ENCODE measurements around the gene TRPV3.

Gene TRPV3

DNA sequence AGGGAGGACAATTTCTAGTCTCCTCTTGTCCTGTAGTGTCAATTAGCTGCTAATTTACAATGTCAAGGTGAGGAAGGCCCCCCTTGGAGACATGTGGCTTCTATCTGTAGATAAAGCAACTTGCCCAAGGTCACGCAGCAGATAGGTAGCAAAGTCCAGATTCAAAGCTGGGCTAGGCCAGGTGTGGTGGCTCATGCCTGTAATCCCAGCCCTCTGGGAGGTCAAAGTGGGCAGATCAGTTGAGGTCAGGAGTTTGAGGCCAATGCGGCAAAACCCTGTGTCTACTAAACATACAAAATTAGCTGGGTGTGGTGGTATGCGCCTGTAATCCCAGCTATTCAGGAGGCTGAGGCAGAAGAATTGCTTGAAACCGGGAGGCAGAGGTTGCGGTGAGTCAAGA is 11.1 kb downstream of the TRPV3 start:
- DNase-seq = no peak

DNA sequence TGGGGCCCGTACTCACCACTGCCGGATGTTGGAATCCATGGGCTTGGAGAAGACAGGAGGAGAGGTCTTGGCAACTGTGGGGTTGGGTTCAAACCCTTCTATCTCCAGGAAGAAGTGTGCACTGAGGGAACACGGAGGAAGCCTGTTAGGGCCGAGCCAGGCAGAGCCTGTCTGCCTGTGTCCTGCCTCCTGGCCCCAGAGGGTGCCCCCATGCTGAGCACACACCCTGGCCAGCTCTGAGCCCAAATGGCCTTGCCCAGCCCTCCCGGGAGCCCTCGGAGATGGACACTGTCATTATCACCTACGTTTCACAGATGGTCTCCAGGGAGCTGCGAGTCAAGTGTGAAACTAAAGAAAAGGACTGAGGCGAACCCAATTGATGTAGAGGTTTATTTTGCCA is 12.5 kb downstream of the TRPV3 start:
- no peak for DNase-seq

GRCh38 chr17:3544365-3544764 is 13.2 kb downstream of the TRPV3 start:
- DNase-seq = no peak

DNA sequence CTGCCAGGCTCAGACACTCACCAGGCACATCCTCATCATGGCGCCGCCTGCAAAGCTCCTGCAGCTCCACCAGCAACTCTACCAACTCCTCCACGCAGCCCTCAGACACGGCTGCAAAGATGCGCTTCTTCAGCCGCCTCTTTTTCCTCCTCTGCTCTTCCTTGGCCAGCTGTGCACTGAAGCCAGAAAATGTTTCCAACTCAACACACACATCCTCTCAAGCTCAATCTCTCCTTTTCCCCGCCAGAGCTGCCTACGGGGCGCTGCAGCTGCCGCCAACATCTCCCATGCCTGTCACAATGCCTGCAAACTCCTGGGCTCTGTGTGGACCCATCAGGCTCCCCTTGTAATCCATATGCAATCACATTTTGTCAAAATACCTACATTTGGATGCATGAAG is 14.2 kb downstream of the TRPV3 start:
- no peak for DNase-seq

DNA sequence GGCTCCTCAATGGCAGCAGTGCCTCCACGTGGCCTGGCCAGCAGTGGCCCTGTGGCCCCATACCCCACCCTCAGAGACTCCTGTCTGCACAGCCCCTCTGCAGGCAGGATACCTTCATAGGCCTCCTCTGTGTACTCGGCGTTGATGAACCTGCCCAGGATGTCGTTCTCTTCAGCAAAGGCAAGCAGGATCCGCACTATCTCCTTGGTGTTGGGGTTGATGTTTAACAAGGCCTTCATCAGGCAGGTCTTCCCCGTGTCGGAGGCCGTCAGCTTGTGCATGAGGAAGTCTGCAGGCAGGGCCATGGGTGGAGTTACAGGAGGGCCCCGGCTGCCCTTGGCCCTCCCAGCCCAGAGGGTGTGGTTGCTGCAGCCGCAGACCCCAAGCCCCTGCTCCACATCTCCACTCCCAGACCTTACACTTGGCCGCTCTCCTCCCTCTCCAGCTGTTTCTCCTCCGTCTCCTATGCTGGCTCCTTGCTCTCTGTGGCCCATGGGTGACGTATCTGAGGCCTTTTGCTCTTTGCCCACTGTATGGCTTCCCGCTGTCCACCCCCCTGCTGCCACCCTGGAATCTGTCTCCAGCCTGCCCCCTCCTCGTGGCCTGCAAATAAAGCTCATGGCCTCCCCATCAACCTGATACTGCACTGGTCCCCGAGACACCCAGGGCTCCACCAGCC is 15.1 kb downstream of the TRPV3 start:
- no peak for DNase-seq

DNA sequence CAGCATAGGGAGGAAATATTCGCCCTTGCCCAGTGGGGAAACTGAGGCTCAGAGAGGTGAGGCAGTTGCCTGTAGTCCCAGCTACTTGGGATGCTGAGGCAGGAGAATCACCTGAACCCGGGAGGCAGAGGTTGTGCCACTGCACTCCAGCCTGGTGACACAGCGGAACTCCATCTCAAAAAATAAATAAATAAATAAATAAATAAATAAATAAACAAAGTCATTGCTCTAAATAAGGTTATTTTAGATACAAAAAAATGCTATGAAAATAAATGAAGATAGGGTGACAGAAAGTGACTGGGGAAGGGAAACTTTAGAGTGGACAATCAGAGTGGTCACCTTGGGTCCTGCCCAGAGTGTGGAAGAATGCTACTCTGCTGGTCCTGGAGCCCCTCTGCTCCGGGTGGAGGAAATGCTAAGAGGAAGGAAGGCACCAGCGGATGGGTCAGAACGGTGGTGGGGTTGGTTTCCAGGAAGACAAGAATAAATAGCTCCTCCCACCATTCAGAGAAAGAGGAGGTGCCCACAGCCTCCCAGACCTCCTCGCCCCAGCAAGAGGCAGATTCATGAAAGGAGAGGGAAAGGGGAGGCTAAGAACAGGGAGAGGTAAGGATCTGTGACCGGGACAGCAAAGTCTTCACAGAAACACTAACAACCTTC is 17.6 kb downstream of the TRPV3 start:
- DNase-seq = no peak

DNA sequence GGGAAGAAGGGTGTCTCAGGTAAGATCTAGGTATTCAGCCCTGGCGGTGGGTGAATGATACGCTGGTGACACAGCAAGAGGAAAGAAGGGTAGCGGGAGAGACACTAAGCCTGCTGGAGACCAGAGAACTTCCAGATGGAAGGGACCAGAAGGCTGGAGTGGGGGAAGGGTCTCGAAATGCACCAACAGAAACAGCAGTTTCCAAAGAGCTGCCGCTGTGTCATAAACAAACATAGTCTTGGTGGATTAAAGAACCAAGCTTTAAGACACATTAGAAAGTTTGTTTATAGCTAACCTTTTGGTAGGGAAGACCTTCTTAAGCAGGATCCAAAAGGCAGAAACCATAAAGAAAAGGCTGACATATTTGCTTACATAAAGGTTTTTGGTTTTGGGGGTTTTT is 20.9 kb downstream of the TRPV3 start:
- DNase-seq = no peak

- no peak for DNase-seq
These were observed 22.2 kb downstream of the TRPV3 start for GRCh38 chr17:3535253-3535995.

GRCh38 chr17:3534881-3535252 is 22.7 kb downstream of the TRPV3 start:
- no peak for DNase-seq

GRCh38 chr17:3533752-3534151 is 23.9 kb downstream of the TRPV3 start:
- DNase-seq = no peak

GRCh38 chr17:3532859-3533142 is 24.8 kb downstream of the TRPV3 start:
- DNase-seq = no peak

DNA sequence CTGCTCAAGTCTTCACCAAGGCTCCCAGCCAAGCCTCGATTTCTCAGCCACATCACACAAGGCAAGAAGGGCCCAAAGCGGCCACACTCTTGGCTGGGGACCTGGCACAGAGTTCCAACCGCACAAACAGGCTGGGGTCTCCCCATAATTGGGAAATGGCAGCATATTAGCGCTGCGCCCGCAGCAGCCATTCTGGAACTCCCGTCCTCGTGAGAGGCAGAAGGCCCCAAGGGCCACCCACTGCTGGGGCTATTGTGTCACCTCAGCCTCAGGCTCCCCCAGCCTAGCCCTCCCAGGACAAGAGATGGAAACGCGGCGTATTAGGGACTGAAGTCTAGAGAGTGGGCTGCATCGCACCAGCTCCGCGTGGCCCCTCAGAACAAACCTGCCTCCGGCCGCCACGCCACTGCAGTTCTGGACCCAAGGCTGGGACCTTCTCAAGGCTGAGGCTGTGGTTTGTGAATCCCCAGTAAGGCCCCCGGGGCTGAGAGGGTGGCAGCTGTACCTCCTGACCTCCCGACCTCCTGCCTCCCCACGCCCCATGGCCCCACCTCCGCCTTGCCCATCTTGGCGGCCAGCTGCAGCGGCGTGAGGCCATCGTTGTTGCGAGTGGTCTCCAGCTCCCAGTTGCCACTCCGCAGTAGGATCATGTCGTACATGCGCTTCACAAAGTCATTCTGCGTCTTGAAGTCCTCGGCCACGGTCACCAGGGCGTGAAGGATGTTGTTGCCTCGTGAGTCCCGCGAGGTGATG is 25.3 kb downstream of the TRPV3 start:
- DNase-seq = no peak

GRCh38 chr17:3531266-3532101 is 26.1 kb downstream of the TRPV3 start:
- DNase-seq = no peak

DNA sequence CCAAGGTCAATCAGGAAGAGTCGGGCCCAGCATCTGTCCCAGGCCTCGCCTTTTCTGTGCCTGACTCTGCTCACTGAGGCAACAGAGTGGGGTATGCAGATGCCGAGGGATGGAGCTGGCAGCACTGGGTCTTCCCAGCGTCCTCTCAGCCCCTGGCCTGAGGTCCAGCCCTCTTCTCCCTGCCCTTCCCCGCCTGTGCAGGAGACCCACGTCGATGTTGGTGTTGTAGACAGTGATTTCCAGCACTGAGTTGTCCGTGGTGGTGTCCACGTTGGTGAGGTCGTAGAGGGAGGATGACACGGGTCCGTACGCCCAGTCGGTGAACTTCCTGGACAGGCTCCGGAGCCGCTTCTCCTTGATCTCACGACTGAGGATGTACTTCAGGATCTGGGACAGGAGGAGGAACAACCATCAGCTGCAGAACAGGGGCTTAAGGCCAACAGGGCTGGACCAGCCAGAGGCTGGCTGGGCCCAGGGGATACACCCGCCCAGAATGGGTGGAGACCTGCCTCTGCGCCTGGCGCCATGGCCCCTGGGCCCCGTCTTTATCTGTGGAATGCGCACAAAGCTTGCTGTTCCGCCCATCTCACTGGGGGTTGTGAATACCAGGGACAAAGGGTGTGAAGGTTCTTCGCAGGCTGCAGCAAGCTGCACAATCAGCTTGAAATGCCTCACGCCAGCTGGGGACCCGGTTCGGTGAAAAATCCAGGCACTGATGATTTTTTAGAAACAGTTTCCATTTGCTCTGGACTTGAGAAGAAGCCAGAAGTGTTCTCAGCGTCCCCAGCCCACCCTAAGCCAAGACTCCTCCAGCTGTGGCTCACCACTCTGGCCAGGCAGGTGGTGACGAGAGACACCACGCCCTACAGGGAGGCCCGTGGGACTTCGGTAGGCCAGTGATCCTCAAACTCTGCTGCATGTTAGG is 27.5 kb downstream of the TRPV3 start:
- DNase-seq = no peak

- no peak for DNase-seq
These were observed 28.6 kb downstream of the TRPV3 start for GRCh38 chr17:3528880-3529511.

GRCh38 chr17:3528403-3528851 is 29.2 kb downstream of the TRPV3 start:
- DNase-seq = no peak

GRCh38 chr17:3527896-3528295 is 29.7 kb downstream of the TRPV3 start:
- DNase-seq = no peak

DNA sequence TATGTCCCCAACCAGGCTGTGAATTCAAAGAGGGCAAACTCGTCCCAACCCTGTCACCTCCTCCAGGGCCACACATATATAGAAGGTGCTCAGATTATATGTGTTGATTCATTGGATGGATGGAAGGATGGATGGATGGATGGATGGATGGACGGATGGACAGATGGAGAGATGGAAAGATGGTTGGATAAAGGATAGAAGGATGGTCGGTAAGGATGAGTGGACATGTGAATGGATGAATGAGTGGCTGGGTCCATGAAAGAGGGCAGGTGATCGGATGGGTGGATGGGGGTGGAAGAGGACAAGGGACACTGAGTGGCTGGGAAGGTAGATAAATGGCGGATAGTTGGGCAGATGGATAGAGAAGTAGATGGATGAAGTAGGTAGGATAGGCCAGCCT is 30.1 kb downstream of the TRPV3 start:
- no peak for DNase-seq

GRCh38 chr17:3526971-3527370 is 30.6 kb downstream of the TRPV3 start:
- no peak for DNase-seq

GRCh38 chr17:3526491-3526890 is 31.1 kb downstream of the TRPV3 start:
- no peak for DNase-seq

GRCh38 chr17:3524024-3524423 is 33.6 kb downstream of the TRPV3 start:
- no peak for DNase-seq
